ENCODE measurements around the gene TMEM184A.

Gene TMEM184A

DNA sequence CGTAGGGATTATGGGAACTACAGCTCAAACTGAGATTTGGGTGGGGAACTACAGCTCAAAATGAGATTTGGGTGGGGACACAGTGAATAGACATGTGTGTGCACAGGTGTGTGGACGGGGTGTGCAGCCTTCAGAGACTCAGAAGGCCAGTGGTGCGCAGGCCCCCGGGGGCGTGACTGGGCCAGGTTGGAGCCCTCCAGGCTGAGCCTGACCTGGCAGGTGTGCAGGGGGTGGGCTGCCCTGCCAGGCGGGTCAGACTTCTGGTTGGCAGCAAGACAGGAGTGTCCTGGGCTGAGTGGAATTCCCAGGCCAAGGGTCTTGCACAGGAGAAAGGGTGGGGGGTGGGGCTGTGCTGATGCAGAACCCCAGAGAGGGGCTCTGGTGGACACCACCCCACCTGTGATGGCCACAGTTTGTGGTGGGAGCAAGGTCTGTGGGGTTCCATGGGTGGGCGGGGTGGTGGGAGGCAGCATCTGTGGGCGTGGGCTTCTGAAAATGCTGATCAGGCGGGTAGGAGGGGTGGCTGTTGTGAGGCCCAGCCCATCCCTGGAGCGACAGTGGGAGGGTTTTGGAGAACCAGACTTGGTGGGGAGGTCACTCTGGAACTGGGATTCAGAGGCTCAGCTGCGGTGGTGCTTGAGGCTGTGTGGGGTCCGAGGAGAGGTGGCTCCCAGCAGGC, 43.1 kb upstream of the TMEM184A start:
- no peak overlapping the region for H3K4me3 ChIP-seq (replicated peaks; ENCODE audit: low read depth, low read length)
- DNase-seq (ENCODE audit: low read depth): no peak
- TF ChIP-seq, protein P1, sequence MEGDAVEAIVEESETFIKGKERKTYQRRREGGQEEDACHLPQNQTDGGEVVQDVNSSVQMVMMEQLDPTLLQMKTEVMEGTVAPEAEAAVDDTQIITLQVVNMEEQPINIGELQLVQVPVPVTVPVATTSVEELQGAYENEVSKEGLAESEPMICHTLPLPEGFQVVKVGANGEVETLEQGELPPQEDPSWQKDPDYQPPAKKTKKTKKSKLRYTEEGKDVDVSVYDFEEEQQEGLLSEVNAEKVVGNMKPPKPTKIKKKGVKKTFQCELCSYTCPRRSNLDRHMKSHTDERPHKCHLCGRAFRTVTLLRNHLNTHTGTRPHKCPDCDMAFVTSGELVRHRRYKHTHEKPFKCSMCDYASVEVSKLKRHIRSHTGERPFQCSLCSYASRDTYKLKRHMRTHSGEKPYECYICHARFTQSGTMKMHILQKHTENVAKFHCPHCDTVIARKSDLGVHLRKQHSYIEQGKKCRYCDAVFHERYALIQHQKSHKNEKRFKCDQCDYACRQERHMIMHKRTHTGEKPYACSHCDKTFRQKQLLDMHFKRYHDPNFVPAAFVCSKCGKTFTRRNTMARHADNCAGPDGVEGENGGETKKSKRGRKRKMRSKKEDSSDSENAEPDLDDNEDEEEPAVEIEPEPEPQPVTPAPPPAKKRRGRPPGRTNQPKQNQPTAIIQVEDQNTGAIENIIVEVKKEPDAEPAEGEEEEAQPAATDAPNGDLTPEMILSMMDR (IDR thresholded peaks at IDR 0.05; ENCODE audit: low read length, missing control alignments): no peak

DNA sequence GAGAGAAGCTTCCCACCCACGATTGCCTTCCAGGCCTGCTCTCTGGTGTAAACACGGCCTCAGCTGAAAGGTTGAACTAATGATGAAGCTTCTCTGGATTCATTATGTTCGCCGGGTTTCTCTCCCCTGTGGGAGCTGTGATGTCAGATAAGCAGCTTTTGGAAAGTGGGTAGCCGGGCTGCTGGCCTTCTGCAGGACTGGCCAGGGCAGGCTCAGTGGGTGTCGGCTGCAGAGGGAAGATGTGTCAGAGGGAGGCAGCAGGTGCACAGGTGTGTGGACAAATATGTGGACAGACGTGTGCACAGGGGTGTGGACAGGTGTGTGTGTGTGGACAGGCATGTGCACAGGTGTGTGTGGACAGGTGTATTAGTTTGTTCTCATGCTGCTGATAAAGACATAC, 42.3 kb upstream of the TMEM184A start:
- TF ChIP-seq, protein P1 (IDR thresholded peaks at IDR 0.05; ENCODE audit: low read length, missing control alignments): no peak
- H3K4me3 ChIP-seq (replicated peaks; ENCODE audit: low read depth, low read length): no peak overlapping the region
- no peak for DNase-seq (ENCODE audit: low read depth)

DNA sequence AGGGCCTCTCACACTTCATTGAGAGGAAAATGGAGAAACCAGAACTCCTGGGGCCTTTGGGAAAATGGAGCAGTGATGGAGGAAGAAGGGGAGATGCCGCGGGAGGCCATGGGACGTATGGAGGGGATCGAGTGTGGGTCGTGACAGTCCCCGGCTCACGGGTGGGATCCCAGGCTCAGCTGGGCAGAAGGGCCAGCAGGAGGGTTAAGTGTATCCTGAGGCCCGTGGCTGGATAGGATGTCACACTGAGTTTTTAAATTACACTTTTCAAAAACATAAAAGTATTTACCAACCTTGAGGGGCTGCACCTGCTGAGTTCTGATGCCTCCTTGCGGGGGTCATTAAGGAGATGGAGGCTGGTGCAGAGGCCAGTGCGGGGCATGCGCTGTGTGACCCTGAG, 41.8 kb upstream of the TMEM184A start:
- no peak overlapping the region for H3K4me3 ChIP-seq (replicated peaks; ENCODE audit: low read depth, low read length)
- no peak for DNase-seq (ENCODE audit: low read depth)
- TF ChIP-seq, protein P1 (IDR thresholded peaks at IDR 0.05; ENCODE audit: low read length, missing control alignments): no peak

DNA sequence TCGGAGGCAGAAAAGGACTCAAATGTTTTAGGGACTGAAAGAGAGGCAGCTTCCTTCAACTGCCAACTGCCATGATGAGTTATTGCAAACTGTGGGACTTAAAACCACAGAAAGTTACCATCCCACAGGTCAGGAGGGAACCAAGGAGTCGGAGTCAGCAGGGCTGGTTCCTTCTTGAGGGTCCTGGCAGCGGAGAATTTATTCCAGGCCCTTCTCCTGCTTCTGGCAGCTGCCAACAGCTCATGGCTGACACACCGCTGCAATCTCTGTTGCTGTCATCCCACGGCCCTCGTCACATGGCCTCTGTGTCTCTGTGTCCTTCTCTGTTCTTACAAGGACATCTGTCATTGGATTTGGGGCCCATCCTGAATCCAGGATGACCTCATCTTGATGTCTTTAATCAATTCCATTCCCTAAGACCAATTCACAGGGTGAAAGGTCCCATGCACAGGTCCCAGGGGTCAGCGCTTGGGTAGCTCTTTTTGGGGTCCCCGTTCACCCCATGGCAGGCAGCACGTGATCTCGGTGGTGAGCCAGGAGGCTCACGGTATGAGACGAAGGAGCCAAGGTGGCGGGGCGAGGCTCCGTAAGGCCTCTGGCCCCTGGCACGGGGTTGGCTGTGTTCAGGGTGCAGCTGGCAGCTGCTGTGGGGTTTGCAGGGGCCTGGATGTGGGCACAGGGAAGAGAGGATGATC, 41.2 kb upstream of the TMEM184A start:
- no peak for DNase-seq (ENCODE audit: low read depth)
- TF ChIP-seq, protein P1 (IDR thresholded peaks at IDR 0.05; ENCODE audit: low read length, missing control alignments): no peak
- H3K4me3 ChIP-seq (replicated peaks; ENCODE audit: low read depth, low read length): no peak overlapping the region

DNA sequence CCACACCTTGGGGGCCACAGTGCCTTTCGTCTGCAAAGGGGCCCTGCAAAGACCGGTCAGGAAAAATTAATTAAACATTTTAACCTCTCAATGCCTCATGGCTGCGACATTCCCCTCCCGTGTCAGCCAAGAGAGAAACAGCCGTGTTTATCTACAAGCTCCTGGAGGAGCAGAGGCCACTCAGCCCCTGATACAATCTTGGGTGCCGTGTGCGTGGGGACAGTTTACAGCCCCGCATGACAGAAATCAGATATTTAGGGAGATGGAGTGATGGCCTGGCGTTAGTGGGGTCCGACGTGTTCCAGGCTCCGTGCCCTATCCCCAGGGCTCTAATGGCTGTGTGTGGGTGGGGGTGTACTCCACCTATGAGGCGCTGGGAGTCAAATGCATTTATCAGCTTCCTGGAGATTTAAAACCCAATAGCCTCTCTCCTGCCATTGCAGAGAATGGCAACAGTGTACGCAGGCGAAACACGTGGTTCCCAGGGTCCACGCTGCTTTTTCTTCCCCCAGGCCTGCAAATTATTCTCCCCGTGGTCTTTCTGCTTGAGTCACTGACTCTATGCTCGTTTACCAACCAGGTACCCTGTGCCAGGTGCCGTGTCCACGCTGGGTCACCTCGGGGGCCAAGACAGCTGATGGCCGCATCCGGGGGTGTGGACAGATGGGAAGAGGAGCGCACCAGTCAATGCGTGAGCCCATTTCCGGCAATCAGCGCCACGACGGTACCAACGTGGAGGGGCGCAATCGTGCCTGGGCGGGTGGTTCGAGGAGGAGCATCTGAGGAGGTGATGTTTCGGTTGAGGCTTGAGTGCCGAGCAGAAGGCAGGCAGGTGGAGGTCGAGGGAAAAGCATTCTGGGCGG, 40.4 kb upstream of the TMEM184A start:
- TF ChIP-seq, protein P1 (IDR thresholded peaks at IDR 0.05; ENCODE audit: low read length, missing control alignments): no peak
- no peak for DNase-seq (ENCODE audit: low read depth)
- no peak overlapping the region for H3K4me3 ChIP-seq (replicated peaks; ENCODE audit: low read depth, low read length)

DNA sequence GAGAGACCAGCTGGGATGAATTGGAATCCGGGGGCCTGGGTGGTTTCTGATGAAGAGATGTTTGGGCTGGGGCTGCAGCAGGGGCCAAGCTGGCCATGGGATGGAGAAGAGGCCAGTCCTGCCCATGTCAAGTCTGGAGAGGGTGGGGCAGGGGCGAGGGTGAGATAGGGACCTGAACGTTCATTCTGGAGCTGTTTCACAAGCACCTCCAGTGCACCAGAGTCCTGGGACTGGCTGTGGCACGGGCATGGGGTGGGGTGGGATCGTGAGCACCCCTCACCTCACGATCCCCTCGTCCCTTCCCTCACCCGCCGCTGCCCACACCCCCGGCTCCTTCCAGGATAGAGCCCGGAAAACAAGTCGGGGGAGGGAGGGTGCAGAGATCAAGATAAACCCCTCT, 39.6 kb upstream of the TMEM184A start:
- DNase-seq (ENCODE audit: low read depth): no peak
- H3K4me3 ChIP-seq (replicated peaks; ENCODE audit: low read depth, low read length): no peak overlapping the region
- TF ChIP-seq, protein P1 (IDR thresholded peaks at IDR 0.05; ENCODE audit: low read length, missing control alignments): no peak
